ENCODE measurements around the gene SMPDL3A. TPM values are rescaled to one million over a fixed set of nuclear protein-coding genes. Genes with fewer than 3 reads are reported as not detected.

Gene SMPDL3A
- total and polyA plus RNA-seq, 2 donors (not counting 1 experiment from before 2014, with no cell fraction given): 19.8 to 30.5 TPM

- no peak overlapping the region for H3K9ac ChIP-seq (ENCODE audit: insufficient read depth, low read length)
- no peaks in the 10 kb centered on the region for H3K27me3 ChIP-seq (ENCODE audit: control insufficient read depth, insufficient read depth, low read length)
- H3K4me3 ChIP-seq (replicated peaks in 1 of 4; ENCODE audit: control extremely low read depth in 1 of 4, insufficient read depth in 1 of 4, low read depth in 3 of 4, low read length in 4 of 4): peak overlapping the region in 2 of 4 experiments; percentile 83 to 92
- H3K4me1 ChIP-seq (ENCODE audit: control insufficient read depth, extremely low read depth, insufficient read depth, low read length): peaks cover 6% of the 10 kb centered on the region
- no peak for TF ChIP-seq CTCF (conservative IDR thresholded peaks at IDR 0.05 in 1 of 2, IDR thresholded peaks at IDR 0.05 in 1 of 2; ENCODE audit: low read depth in 1 of 2, low read length in 2 of 2)
- TF ChIP-seq EZH2 (IDR thresholded peaks at IDR 0.05; ENCODE audit: low read length, missing control alignments): no peak
- H3K79me2 ChIP-seq (ENCODE audit: control insufficient read depth, insufficient read depth, low read length): peaks cover 5% of the 10 kb centered on the region
- no peaks in the 10 kb centered on the region for H4K20me1 ChIP-seq (ENCODE audit: control insufficient read depth, extremely low read depth, insufficient read depth, low read length)
- H2AFZ ChIP-seq (ENCODE audit: low read length): no peak overlapping the region
- H3K27ac ChIP-seq (ENCODE audit: insufficient read depth, low read length): no peak overlapping the region
- DNase-seq (ENCODE audit: low read depth in 2 of 2): no peak
- H3K36me3 ChIP-seq (ENCODE audit: control insufficient read depth, insufficient read depth, low read length): no peaks in the 10 kb centered on the region
- no peaks in the 10 kb centered on the region for H3K9me3 ChIP-seq (ENCODE audit: control insufficient read depth, insufficient read depth, low read depth, low read length)
- H3K4me2 ChIP-seq (ENCODE audit: extremely low read depth, insufficient read depth, low read length): no peak overlapping the region
Measured at GRCh38 chr6:122791310-122791679, 2.2 kb downstream of the SMPDL3A start.

- no peak overlapping the region for H3K9ac ChIP-seq (ENCODE audit: insufficient read depth, low read length)
- H3K9me3 ChIP-seq (ENCODE audit: control insufficient read depth, insufficient read depth, low read depth, low read length): no peaks in the 10 kb centered on the region
- H3K27ac ChIP-seq (ENCODE audit: insufficient read depth, low read length): no peak overlapping the region
- TF ChIP-seq CTCF (conservative IDR thresholded peaks at IDR 0.05 in 1 of 2, IDR thresholded peaks at IDR 0.05 in 1 of 2; ENCODE audit: low read depth in 1 of 2, low read length in 2 of 2): no peak
- TF ChIP-seq EZH2 (IDR thresholded peaks at IDR 0.05; ENCODE audit: low read length, missing control alignments): no peak
- H3K4me3 ChIP-seq (replicated peaks in 1 of 4; ENCODE audit: control extremely low read depth in 1 of 4, insufficient read depth in 1 of 4, low read depth in 3 of 4, low read length in 4 of 4): no peak overlapping the region
- H3K79me2 ChIP-seq (ENCODE audit: control insufficient read depth, insufficient read depth, low read length): peaks cover 5% of the 10 kb centered on the region
- H2AFZ ChIP-seq (ENCODE audit: low read length): no peak overlapping the region
- no peaks in the 10 kb centered on the region for H3K36me3 ChIP-seq (ENCODE audit: control insufficient read depth, insufficient read depth, low read length)
- no peak for DNase-seq (ENCODE audit: low read depth in 2 of 2)
- no peaks in the 10 kb centered on the region for H3K27me3 ChIP-seq (ENCODE audit: control insufficient read depth, insufficient read depth, low read length)
- no peak overlapping the region for H3K4me2 ChIP-seq (ENCODE audit: extremely low read depth, insufficient read depth, low read length)
- H3K4me1 ChIP-seq (ENCODE audit: control insufficient read depth, extremely low read depth, insufficient read depth, low read length): peaks cover 11% of the 10 kb centered on the region
- no peaks in the 10 kb centered on the region for H4K20me1 ChIP-seq (ENCODE audit: control insufficient read depth, extremely low read depth, insufficient read depth, low read length)
Measured at GRCh38 chr6:122792766-122793165, 3.7 kb downstream of the SMPDL3A start.

GRCh38 chr6:122797537-122797936 lies 8.5 kb downstream of the SMPDL3A start:
- Histone ChIP-seq H3K27me3 (ENCODE audit: control insufficient read depth, insufficient read depth, low read length) (no peaks in the 10 kb centered on the region), H3K4me3 (replicated peaks in 1 of 4; ENCODE audit: control extremely low read depth in 1 of 4, insufficient read depth in 1 of 4, low read depth in 3 of 4, low read length in 4 of 4) (no peak overlapping the region), H4K20me1 (ENCODE audit: control insufficient read depth, extremely low read depth, insufficient read depth, low read length) (no peaks in the 10 kb centered on the region), H2AFZ (ENCODE audit: low read length) (no peak overlapping the region), H3K27ac (ENCODE audit: insufficient read depth, low read length) (no peak overlapping the region), H3K9me3 (ENCODE audit: control insufficient read depth, insufficient read depth, low read depth, low read length) (no peaks in the 10 kb centered on the region), H3K36me3 (ENCODE audit: control insufficient read depth, insufficient read depth, low read length) (no peaks in the 10 kb centered on the region), H3K9ac (ENCODE audit: insufficient read depth, low read length) (no peak overlapping the region), H3K4me1 (ENCODE audit: control insufficient read depth, extremely low read depth, insufficient read depth, low read length) (peaks cover 11% of the 10 kb centered on the region), H3K4me2 (ENCODE audit: extremely low read depth, insufficient read depth, low read length) (no peak overlapping the region), H3K79me2 (ENCODE audit: control insufficient read depth, insufficient read depth, low read length) (no peaks in the 10 kb centered on the region)
- no peak for DNase-seq (ENCODE audit: low read depth in 2 of 2)
- TF ChIP-seq CTCF (conservative IDR thresholded peaks at IDR 0.05 in 1 of 2, IDR thresholded peaks at IDR 0.05 in 1 of 2; ENCODE audit: low read depth in 1 of 2, low read length in 2 of 2) (no peak), EZH2 (IDR thresholded peaks at IDR 0.05; ENCODE audit: low read length, missing control alignments) (no peak)
